ENCODE data around the gene TMBIM6.

Gene TMBIM6

DNA sequence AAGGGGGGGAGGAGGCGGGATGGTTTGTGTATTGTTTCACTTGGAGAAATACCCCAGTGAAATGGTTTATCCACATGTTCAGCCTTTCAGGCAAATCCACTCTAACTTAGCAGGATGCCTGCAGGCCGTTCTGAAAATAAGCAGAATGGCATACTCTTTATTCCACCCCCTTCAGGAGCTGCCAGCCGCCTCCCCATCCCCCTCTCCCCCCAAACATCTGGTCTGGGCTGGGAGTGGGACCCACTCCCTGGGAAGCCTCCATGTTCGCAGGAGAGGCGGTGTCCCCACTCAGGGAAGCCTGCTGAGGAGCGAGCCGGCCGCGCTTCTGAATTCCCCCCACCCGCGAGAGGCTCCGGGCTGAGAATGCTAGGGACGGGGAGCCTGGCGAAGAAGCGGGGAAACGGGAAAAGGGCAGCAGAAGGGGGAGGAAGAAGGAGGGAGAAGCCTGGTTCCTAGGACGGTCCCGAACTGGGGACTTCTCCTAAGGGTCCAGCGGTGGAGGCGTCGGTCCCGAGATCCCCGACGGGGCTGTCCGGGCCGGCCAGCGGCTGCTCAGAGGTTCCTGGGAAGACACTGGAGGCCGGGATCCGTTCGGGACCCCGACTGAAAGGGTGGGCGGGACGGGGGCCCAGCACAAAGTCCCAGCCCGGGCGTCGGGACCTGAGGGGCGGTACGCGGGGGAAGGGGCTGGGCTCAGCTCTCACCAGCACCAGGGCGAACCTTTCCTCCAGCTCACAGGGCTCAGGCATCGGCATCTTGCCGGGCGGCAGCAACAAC is 34.8 kb upstream of the TMBIM6 start (continued):
- TF ChIP-seq, protein P1, sequence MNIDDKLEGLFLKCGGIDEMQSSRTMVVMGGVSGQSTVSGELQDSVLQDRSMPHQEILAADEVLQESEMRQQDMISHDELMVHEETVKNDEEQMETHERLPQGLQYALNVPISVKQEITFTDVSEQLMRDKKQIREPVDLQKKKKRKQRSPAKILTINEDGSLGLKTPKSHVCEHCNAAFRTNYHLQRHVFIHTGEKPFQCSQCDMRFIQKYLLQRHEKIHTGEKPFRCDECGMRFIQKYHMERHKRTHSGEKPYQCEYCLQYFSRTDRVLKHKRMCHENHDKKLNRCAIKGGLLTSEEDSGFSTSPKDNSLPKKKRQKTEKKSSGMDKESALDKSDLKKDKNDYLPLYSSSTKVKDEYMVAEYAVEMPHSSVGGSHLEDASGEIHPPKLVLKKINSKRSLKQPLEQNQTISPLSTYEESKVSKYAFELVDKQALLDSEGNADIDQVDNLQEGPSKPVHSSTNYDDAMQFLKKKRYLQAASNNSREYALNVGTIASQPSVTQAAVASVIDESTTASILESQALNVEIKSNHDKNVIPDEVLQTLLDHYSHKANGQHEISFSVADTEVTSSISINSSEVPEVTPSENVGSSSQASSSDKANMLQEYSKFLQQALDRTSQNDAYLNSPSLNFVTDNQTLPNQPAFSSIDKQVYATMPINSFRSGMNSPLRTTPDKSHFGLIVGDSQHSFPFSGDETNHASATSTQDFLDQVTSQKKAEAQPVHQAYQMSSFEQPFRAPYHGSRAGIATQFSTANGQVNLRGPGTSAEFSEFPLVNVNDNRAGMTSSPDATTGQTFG (tag by site-specific recombination; IDR thresholded peaks at IDR 0.05; ENCODE audit: borderline replicate concordance): no peak
- no peak for TF ChIP-seq ZNF837 (tag by site-specific recombination; IDR thresholded peaks at IDR 0.05)
- no peak for TF ChIP-seq ZNF146 (tag by site-specific recombination; IDR thresholded peaks at IDR 0.05)
- TF ChIP-seq ZNF707 (tag by site-specific recombination; IDR thresholded peaks at IDR 0.05): no peak
- no peak for TF ChIP-seq ZNF791 (tag by site-specific recombination; IDR thresholded peaks at IDR 0.05)
- TF ChIP-seq, protein P2, sequence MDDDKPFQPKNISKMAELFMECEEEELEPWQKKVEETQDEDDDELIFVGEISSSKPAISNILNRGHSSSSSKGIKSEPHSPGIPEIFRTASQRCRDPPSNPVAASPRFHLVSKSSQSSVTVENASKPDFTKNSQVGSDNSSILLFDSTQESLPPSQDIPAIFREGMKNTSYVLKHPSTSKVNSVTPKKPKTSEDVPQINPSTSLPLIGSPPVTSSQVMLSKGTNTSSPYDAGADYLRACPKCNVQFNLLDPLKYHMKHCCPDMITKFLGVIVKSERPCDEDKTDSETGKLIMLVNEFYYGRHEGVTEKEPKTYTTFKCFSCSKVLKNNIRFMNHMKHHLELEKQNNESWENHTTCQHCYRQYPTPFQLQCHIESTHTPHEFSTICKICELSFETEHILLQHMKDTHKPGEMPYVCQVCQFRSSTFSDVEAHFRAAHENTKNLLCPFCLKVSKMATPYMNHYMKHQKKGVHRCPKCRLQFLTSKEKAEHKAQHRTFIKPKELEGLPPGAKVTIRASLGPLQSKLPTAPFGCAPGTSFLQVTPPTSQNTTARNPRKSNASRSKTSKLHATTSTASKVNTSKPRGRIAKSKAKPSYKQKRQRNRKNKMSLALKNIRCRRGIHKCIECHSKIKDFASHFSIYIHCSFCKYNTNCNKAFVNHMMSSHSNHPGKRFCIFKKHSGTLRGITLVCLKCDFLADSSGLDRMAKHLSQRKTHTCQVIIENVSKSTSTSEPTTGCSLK (tag by site-specific recombination; IDR thresholded peaks at IDR 0.05): no peak
- peak; percentile 62 for TF ChIP-seq ZNF335 (tag by site-specific recombination; conservative IDR thresholded peaks at IDR 0.05)
- TF ChIP-seq, protein P3, sequence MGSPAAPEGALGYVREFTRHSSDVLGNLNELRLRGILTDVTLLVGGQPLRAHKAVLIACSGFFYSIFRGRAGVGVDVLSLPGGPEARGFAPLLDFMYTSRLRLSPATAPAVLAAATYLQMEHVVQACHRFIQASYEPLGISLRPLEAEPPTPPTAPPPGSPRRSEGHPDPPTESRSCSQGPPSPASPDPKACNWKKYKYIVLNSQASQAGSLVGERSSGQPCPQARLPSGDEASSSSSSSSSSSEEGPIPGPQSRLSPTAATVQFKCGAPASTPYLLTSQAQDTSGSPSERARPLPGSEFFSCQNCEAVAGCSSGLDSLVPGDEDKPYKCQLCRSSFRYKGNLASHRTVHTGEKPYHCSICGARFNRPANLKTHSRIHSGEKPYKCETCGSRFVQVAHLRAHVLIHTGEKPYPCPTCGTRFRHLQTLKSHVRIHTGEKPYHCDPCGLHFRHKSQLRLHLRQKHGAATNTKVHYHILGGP (tag by site-specific recombination; IDR thresholded peaks at IDR 0.05): no peak
- peak; percentile 66; the same call in 1 of the 2 replicates for TF ChIP-seq ZBTB20 (tag by site-specific recombination; IDR thresholded peaks at IDR 0.05)
- TF ChIP-seq ZNF433 (tag by site-specific recombination; IDR thresholded peaks at IDR 0.05; ENCODE audit: low read depth): no peak
- TF ChIP-seq ZNF19 (tag by site-specific recombination; IDR thresholded peaks at IDR 0.05; ENCODE audit: low read depth): no peak
- no peak for TF ChIP-seq MZF1 (tag by site-specific recombination; IDR thresholded peaks at IDR 0.05; ENCODE audit: borderline replicate concordance)
- TF ChIP-seq, protein P4, sequence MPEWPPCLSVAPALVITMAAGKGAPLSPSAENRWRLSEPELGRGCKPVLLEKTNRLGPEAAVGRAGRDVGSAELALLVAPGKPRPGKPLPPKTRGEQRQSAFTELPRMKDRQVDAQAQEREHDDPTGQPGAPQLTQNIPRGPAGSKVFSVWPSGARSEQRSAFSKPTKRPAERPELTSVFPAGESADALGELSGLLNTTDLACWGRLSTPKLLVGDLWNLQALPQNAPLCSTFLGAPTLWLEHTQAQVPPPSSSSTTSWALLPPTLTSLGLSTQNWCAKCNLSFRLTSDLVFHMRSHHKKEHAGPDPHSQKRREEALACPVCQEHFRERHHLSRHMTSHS (tag by site-specific recombination; IDR thresholded peaks at IDR 0.05): no peak
- TF ChIP-seq ZNF658 (tag by site-specific recombination; IDR thresholded peaks at IDR 0.05): no peak
- TF ChIP-seq KLF8 (tag by site-specific recombination; IDR thresholded peaks at IDR 0.05): 0 out of 2 replicates have a peak, but pooled peaks have one; percentile 5
- TF ChIP-seq MYNN (tag by site-specific recombination; IDR thresholded peaks at IDR 0.05; ENCODE audit: borderline replicate concordance): no peak
- TF ChIP-seq ZNF239 (tag by site-specific recombination; IDR thresholded peaks at IDR 0.05): no peak
- TF ChIP-seq, protein P5, sequence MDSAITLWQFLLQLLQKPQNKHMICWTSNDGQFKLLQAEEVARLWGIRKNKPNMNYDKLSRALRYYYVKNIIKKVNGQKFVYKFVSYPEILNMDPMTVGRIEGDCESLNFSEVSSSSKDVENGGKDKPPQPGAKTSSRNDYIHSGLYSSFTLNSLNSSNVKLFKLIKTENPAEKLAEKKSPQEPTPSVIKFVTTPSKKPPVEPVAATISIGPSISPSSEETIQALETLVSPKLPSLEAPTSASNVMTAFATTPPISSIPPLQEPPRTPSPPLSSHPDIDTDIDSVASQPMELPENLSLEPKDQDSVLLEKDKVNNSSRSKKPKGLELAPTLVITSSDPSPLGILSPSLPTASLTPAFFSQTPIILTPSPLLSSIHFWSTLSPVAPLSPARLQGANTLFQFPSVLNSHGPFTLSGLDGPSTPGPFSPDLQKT (IDR thresholded peaks at IDR 0.05; ENCODE audit: borderline replicate concordance, low read depth, low read length): no peak
- TF ChIP-seq MEIS1 (CRISPR knock-in tag; IDR thresholded peaks at IDR 0.05; ENCODE audit: borderline replicate concordance): no peak
- no peak for TF ChIP-seq ZFP41 (tag by site-specific recombination; IDR thresholded peaks at IDR 0.05; ENCODE audit: borderline replicate concordance)
- TF ChIP-seq ZBTB1 (tag by site-specific recombination; IDR thresholded peaks at IDR 0.05): no peak
- no peak for TF ChIP-seq ZNF404 (tag by site-specific recombination; IDR thresholded peaks at IDR 0.05)
- TF ChIP-seq, protein P6, sequence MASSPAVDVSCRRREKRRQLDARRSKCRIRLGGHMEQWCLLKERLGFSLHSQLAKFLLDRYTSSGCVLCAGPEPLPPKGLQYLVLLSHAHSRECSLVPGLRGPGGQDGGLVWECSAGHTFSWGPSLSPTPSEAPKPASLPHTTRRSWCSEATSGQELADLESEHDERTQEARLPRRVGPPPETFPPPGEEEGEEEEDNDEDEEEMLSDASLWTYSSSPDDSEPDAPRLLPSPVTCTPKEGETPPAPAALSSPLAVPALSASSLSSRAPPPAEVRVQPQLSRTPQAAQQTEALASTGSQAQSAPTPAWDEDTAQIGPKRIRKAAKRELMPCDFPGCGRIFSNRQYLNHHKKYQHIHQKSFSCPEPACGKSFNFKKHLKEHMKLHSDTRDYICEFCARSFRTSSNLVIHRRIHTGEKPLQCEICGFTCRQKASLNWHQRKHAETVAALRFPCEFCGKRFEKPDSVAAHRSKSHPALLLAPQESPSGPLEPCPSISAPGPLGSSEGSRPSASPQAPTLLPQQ (tag by site-specific recombination; IDR thresholded peaks at IDR 0.05): peak; percentile 99
- TF ChIP-seq ZNF211 (tag by site-specific recombination; IDR thresholded peaks at IDR 0.05; ENCODE audit: low read depth): no peak
- TF ChIP-seq ZNF16 (tag by site-specific recombination; IDR thresholded peaks at IDR 0.05; ENCODE audit: low read depth): no peak
- no peak for TF ChIP-seq ZNF37A (tag by site-specific recombination; IDR thresholded peaks at IDR 0.05)
- TF ChIP-seq, protein P7, sequence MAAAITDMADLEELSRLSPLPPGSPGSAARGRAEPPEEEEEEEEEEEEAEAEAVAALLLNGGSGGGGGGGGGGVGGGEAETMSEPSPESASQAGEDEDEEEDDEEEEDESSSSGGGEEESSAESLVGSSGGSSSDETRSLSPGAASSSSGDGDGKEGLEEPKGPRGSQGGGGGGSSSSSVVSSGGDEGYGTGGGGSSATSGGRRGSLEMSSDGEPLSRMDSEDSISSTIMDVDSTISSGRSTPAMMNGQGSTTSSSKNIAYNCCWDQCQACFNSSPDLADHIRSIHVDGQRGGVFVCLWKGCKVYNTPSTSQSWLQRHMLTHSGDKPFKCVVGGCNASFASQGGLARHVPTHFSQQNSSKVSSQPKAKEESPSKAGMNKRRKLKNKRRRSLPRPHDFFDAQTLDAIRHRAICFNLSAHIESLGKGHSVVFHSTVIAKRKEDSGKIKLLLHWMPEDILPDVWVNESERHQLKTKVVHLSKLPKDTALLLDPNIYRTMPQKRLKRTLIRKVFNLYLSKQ (tag by site-specific recombination; IDR thresholded peaks at IDR 0.05; ENCODE audit: borderline replicate concordance): no peak
